ENCODE results near the gene GRK5.

The GRK5 gene

DNA sequence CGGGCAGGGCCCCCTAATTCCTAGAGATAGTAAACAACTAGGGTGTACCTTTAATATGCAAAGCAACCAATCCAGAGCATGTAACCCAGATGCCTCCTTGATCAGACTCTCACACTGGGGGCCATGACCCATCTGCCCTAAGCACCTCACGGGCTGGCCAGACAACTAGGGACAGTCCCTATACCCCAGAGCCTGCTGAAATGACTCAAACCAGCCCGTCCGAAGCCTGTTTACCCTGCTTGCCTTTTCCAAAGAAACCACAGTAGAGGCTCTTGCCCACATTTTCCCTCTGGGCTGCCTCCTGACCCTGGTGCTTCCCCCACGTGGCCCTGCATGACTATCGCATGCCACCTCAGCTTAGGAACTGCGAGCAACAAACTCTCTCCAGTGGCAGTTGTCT is 288.9 kb downstream of the GRK5 start:
- no peak for DNase-seq

DNA sequence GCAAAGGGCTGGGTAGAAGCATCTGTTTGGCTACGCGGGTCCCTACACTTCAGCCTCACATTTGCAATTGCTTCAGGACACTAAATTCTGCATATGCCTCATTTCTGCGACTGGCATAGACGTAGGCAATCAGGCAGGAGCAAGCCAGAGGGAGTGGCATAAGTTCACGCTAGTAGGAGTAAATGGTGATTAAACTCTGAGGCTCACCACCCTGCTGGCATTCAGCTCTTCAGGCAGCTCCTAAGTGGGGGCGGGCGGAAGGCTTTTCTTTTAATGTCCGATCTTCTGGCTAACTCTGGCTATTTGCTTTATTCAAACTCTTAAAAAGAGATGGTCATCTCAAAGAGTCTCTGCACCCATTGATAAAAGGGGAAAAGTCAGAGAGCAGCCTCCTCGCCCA is 289.9 kb downstream of the GRK5 start:
- no peak for DNase-seq

- DNase-seq = no peak
Measured at GRCh38 chr10:119498889-119499676, 291.7 kb downstream of the GRK5 start.

GRCh38 chr10:119499677-119500002 is 292.3 kb downstream of the GRK5 start:
- no peak for DNase-seq

DNA sequence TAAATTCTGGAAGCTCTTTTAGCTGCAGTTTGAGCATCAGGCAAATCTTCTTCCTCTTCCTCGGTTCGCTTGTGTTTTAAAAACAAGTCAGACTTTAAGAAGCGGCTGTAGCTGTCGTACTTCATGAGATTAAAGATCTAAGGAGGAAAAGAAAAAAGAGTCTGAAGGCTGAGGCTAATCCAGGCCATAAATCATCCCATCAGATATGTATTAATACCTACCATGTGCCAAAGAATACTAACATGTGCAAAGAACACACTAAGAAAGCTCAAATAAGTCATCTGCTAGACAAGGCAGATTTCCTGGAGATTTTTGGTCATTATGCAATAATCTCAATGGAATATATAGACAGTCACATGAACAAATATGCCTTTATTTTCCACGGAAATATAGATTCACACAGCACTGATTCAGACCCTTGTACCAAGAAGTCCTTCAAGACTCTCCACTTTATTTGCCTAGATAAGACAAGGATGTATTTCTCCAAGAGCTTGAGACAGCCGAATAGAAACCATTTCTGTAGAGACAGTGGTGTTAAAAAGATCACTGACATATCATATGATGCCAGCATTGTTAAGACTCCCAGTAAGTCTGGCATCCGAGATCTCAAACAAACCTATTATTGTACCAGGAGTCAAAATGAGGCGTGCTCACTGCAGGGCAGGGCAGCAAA is 292.9 kb downstream of the GRK5 start:
- DNase-seq = no peak

- no peak for DNase-seq
Measured at GRCh38 chr10:119500821-119501220, 293.4 kb downstream of the GRK5 start.

- DNase-seq = no peak
Measured at GRCh38 chr10:119501690-119502089, 294.3 kb downstream of the GRK5 start.

DNA sequence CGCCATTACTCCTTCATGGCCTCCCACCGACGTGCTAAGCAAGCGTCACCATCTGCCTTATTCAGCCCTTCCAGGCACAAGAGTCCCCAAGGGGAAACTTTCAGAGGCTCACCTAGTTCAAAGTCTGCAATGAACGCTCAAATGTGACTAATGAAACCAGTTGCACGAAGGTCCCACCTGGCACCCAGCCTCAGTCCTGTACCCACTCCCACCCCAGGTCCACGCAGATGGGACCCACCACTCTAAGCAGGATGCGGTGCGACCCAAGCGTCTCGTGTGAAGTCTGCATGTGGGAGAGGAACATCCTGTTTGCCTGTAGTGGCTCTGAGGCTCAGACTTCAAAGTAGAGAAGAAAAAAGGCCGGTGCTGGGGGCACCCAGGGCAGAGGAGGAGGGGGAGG is 294.8 kb downstream of the GRK5 start:
- DNase-seq = no peak

DNA sequence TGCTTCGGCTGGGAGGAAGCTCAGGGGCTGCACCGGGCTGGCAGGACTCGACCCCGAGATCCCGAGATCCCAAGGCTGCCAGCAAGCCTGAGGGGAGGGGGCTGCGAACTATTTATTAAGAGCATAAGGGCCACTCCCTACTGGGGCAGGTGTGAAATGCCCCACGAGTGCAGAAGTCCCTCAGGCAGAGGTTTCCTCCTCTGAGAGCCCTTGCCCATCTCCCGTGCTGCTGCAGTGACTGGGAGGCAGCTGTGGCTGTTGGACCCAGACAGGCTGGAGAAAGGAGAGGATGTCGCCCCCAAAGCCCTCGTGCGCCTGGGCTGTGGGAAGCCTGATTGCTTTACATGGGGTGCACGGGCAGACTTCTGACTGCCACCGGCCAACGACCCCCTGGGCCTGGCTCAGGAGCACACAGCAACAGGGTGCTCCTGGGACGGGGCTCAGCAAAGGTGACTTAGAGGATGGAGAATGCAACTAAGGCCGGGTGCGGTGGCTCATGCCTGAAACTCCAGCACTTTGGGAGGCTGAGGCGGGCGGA is 295.3 kb downstream of the GRK5 start:
- DNase-seq = no peak

- DNase-seq = no peak
Measured at GRCh38 chr10:119503821-119504220, 296.4 kb downstream of the GRK5 start.

GRCh38 chr10:119504651-119505050 is 297.3 kb downstream of the GRK5 start:
- DNase-seq = no peak

DNA sequence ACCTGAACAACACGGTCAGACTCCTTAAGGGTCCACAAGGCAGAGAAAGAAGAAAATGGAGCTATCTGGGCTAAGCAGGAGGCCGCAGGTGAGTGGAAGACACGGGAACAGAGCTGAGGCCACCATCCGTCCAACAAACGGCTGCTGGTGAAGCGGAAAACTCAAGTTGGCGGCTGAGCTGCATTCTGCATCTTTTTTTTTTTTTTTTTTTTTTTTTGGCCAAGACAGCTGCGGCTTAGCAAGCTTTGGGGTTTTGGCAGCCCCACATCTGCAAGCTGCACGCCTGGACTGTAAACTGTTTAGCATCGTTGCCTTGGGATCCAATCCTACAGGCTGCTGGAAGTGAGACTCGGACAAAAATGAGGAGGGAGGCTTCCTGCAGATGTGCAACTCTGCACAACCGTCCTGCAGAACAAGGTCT is 297.8 kb downstream of the GRK5 start:
- no peak for DNase-seq

All from NCI-H774 (cell line).